ENCODE data around the gene SLC39A11.

SLC39A11 gene

GRCh38 chr17:73020110-73020509, 72.4 kb downstream of the SLC39A11 start:
- TF ChIP-seq CTCF (conservative IDR thresholded peaks at IDR 0.05; ENCODE audit: low read length), result no peak
- DNase-seq (ENCODE audit: low read depth), result no peak
- no peak overlapping the region for H3K4me3 ChIP-seq (ENCODE audit: low read length)

- no peak for DNase-seq (ENCODE audit: low read depth)
- TF ChIP-seq CTCF (conservative IDR thresholded peaks at IDR 0.05; ENCODE audit: low read length), result no peak
These were observed 73.9 kb downstream of the SLC39A11 start for GRCh38 chr17:73018599-73018998.

GRCh38 chr17:73017658-73018057, 74.8 kb downstream of the SLC39A11 start:
- DNase-seq (ENCODE audit: low read depth), result peak; percentile 84
- TF ChIP-seq CTCF (conservative IDR thresholded peaks at IDR 0.05; ENCODE audit: low read length), result no peak
- H3K4me3 ChIP-seq (ENCODE audit: low read length), result no peak overlapping the region

More at GRCh38 chr17:73018599-73018998, 73.9 kb downstream of the SLC39A11 start:
- H3K4me3 ChIP-seq (ENCODE audit: low read length), result no peak overlapping the region

GRCh38 chr17:73015722-73016276, 76.7 kb downstream of the SLC39A11 start:
- no peak for TF ChIP-seq CTCF (conservative IDR thresholded peaks at IDR 0.05; ENCODE audit: low read length)
- H3K4me3 ChIP-seq (ENCODE audit: low read length), result no peak overlapping the region
- DNase-seq (ENCODE audit: low read depth), result no peak

- no peak for TF ChIP-seq CTCF (conservative IDR thresholded peaks at IDR 0.05; ENCODE audit: low read length)
- no peak for DNase-seq (ENCODE audit: low read depth)
- H3K4me3 ChIP-seq (ENCODE audit: low read length), result no peak overlapping the region
These were observed 78.4 kb downstream of the SLC39A11 start for GRCh38 chr17:73013816-73014663.

- no peak overlapping the region for H3K4me3 ChIP-seq (ENCODE audit: low read length)
- DNase-seq (ENCODE audit: low read depth), result no peak
These were observed 79.2 kb downstream of the SLC39A11 start for GRCh38 chr17:73013301-73013700.

More at GRCh38 chr17:73013301-73013700, 79.2 kb downstream of the SLC39A11 start:
- TF ChIP-seq CTCF (conservative IDR thresholded peaks at IDR 0.05; ENCODE audit: low read length), result no peak
